Activated naive CD4-positive, alpha-beta T cell treated with anti-CD3 and anti-CD28 coated beads, Interleukin-2, amount 50 U/mL, for 24 hours (primary cell): Measurements from ENCODE around the gene SOX10.
A peak's percentile ranks its signal among the peaks of the same experiment; 100 is the strongest.
"Not testable (repeated sequence)": the region's sequence is repeated elsewhere in the genome, so short reads cannot be mapped to it uniquely, and the experiment has no call there.

ENCODE experiments used
- H3K27ac Mint-ChIP-seq: one replicate; pipeline ENCODE4 v1.8.0; 2021; ENCODE audit warnings: mild to moderate bottlenecking, mixed read lengths
- H3K27me3 Mint-ChIP-seq: one replicate; pipeline ENCODE4 v1.8.0; 2021; ENCODE audit warnings: mixed read lengths
- H3K36me3 Mint-ChIP-seq: one replicate; pipeline ENCODE4 v1.8.0; 2021; ENCODE audit warnings: mixed read lengths
- H3K4me1 Mint-ChIP-seq: one replicate; pipeline ENCODE4 v1.8.0; 2021; ENCODE audit warnings: mixed read lengths
- H3K4me3 Mint-ChIP-seq: one replicate; pipeline ENCODE4 v1.8.0; 2021; ENCODE audit warnings: mild to moderate bottlenecking, mixed read lengths
- H3K9me3 Mint-ChIP-seq: one replicate; pipeline ENCODE4 v1.8.0; 2021; ENCODE audit warnings: mixed read lengths

SOX10 gene

DNA sequence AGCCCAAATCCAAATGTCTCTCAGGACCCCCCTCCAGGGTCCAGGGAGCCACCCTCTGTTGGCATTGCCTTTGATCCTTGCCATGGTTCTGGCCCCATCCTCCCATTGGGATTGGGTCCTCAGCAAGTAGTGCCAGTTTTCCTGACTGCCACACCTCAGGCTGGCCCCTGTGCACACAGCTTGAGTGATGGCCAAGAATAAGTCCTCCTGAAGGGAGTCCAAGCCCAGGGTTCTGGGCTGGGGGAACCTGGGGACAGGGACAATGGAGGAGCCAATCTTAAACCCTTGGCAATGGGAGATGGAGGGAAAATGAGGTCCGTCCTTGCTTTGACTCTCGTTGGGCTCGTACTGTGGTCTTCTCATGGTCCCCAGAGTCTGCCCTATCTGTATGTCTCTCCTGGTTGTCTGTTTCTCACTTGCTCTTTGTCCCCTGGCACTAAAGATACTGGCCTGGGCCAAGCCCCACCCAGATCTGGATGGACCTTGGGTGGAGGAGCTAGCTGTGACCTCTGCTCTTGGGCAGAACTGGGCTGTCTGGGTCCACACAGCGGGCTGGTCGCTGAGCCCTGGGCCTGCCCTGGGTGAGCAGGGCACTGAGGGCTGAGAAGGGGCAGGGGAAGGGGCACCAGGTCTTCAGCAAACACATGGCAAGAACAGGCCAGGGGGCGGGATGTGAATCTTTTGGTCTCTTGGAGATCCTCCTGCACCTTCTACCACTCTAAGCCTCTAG, 2.9 kb downstream of the SOX10 start:
- Mint-ChIP-seq H3K27me3 (no peaks in the 10 kb centered on the region), H3K4me3 (no peak overlapping the region), H3K36me3 (no peaks in the 10 kb centered on the region), H3K4me1 (no peaks in the 10 kb centered on the region), H3K27ac (no peak overlapping the region), H3K9me3 (no peaks in the 10 kb centered on the region)

DNA sequence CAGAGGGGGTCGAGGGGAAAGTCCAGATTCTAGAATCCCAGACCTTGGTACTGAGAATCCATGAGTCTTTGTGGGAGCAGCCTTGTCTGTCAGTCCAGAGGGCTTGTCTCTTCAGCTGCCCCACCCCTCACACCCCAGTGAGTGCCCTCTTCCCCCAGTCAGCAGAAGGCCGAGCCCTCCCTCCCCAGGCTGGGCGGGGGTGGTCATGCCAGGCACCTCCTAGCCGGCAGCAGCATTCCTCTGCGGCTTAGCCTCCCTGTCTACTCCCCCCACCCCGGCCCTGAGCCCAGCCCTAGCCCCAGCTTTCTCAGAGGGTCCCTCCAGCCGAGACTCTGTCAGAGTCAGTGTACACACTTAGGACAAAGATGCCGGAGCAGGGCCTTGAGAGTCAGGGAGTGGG, 4.6 kb downstream of the SOX10 start:
- Mint-ChIP-seq H3K9me3 (no peaks in the 10 kb centered on the region), H3K27ac (no peak overlapping the region), H3K4me3 (no peak overlapping the region), H3K27me3 (no peaks in the 10 kb centered on the region), H3K4me1 (no peaks in the 10 kb centered on the region), H3K36me3 (peaks cover 3% of the 10 kb centered on the region)

GRCh38 chr22:37976547-37976946, 7.8 kb downstream of the SOX10 start:
- Mint-ChIP-seq H3K4me1 (no peaks in the 10 kb centered on the region), H3K27ac (no peak overlapping the region), H3K9me3 (no peaks in the 10 kb centered on the region), H3K4me3 (no peak overlapping the region), H3K36me3 (peaks cover 3% of the 10 kb centered on the region), H3K27me3 (no peaks in the 10 kb centered on the region)

GRCh38 chr22:37976022-37976421, 8.3 kb downstream of the SOX10 start:
- not testable (repeated sequence) for H3K36me3 Mint-ChIP-seq, H3K9me3 Mint-ChIP-seq, H3K4me1 Mint-ChIP-seq, H3K4me3 Mint-ChIP-seq, H3K27me3 Mint-ChIP-seq, H3K27ac Mint-ChIP-seq

DNA sequence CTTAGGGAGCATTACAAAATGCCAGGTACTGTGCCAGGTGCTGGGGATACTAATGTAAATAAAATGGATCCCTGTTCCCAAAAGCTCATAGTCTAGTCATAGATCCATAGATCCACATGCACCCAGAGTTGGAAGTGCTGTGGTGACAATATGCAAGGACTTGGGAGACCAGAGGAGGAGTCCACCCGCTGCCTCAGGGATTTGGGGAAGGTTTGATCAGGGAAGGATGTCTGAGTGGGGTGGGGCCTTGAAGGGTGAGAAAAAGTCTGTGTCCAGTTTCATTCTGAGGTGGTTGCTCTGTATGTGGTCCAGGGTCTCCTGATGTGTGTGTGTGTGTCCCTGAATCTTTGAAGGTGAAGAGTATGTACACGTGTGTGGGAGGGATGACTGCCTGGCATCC, 9.2 kb downstream of the SOX10 start:
- H3K4me3 Mint-ChIP-seq, result no peak overlapping the region
- H3K36me3 Mint-ChIP-seq, result peaks cover 3% of the 10 kb centered on the region
- H3K9me3 Mint-ChIP-seq, result no peaks in the 10 kb centered on the region
- no peaks in the 10 kb centered on the region for H3K4me1 Mint-ChIP-seq
- H3K27ac Mint-ChIP-seq, result no peak overlapping the region
- no peaks in the 10 kb centered on the region for H3K27me3 Mint-ChIP-seq

DNA sequence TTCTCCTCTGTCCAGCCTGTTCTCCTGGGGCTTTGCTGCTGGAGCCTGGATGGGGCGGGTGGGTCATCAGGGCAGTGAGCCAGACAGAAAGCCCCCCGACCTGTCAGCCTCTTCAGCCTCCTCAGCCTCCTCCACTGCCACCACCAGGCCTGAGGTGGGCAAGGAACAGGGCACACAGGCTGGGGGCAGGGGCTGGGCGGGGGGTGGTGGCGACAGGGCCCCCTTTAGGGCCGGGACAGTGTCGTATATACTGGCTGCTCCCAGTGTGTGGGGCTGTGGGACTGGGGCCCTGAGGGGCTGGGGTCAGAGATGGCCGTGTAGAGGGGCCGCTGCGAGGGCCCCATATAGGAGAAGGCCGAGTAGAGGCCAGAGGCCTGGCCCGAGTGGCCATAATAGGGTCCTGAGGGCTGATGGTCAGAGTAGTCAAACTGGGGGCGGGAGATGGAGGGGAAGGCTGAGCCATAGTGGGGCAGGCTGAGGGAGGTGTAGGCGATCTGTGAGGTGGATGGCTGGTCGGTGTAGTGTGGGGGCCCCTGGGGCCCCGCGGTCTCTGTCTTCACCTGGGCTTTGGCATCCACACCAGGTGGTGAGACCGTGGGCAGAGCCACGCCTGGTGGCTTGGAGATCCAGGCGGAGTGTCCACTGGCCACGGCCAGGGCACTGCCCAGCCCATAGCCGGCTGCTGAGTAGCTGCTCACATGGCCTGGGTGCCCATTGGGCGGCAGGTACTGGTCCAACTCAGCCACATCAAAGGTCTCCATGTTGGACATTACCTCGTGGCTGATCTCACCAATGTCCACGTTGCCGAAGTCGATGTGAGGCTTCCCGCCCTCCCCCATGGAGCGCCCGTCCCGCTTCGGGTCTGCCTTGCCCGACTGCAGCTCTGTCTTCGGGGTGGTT, 10.8 kb downstream of the SOX10 start:
- peaks cover 7% of the 10 kb centered on the region for H3K36me3 Mint-ChIP-seq
- H3K4me1 Mint-ChIP-seq, result no peaks in the 10 kb centered on the region
- no peaks in the 10 kb centered on the region for H3K9me3 Mint-ChIP-seq
- no peak overlapping the region for H3K4me3 Mint-ChIP-seq
- no peaks in the 10 kb centered on the region for H3K27me3 Mint-ChIP-seq
- no peak overlapping the region for H3K27ac Mint-ChIP-seq

- no peak overlapping the region for H3K27ac Mint-ChIP-seq
- no peaks in the 10 kb centered on the region for H3K9me3 Mint-ChIP-seq
- H3K27me3 Mint-ChIP-seq, result no peaks in the 10 kb centered on the region
- H3K36me3 Mint-ChIP-seq, result peaks cover 10% of the 10 kb centered on the region
- no peaks in the 10 kb centered on the region for H3K4me1 Mint-ChIP-seq
- H3K4me3 Mint-ChIP-seq, result no peak overlapping the region
These were observed 11.8 kb downstream of the SOX10 start for GRCh38 chr22:37972527-37972926.

DNA sequence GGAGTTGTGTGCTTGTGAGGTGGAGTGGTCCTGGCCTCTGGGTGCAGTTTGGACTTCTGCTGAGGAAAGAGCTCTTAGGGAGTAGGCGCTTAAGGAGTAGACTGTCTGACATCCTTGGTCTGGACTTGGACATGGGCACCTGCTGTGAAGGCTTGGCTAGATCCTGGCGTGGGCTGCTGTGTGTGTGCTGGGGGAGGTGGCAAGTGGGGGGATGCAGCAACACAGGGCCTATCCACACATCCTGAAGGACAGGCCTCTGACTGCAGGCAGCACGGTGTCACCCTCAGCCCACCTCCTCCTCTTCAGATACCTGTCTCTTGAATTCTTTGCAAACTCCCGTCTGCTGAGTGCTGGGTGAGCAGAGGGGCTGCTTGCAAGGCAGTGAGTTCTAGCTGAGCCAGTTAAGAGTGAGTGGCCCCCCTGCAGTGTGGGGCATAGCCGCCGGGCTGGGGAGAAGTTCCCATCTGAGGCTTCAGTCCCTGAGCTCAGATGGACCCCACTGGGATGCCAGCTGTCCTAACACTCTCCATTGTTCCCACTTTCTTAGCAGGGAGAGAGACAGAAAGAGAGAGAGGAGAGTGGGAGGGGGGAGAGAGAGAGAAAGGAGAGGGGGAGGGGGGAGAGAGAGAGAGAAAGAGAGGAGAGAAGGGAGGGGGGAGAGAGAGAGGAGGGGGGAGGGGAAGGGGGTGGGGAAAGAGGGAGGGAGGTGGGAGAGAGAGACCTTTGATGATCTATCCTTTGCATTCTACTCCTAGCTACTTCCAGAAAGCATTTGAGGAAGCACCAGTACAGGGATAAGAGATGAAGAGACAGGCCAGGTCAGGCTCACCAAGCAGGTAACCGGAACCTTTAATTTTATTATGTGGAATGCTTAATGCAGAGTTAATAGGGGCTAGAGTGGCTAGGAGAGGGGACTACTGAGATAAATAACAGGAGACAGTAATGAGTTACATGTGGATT, 12.6 kb downstream of the SOX10 start:
- Mint-ChIP-seq H3K9me3 (no peaks in the 10 kb centered on the region), H3K4me3 (no peak overlapping the region), H3K27me3 (no peaks in the 10 kb centered on the region), H3K4me1 (no peaks in the 10 kb centered on the region), H3K36me3 (peaks cover 10% of the 10 kb centered on the region), H3K27ac (no peak overlapping the region)

- Mint-ChIP-seq H3K9me3 (no peaks in the 10 kb centered on the region), H3K36me3 (peaks cover 11% of the 10 kb centered on the region), H3K4me1 (no peaks in the 10 kb centered on the region), H3K27me3 (no peaks in the 10 kb centered on the region), H3K27ac (no peak overlapping the region), H3K4me3 (no peak overlapping the region)
These were observed 13.5 kb downstream of the SOX10 start for GRCh38 chr22:37970864-37971263.

- H3K27ac Mint-ChIP-seq, result no peak overlapping the region
- peaks cover 15% of the 10 kb centered on the region for H3K36me3 Mint-ChIP-seq
- H3K27me3 Mint-ChIP-seq, result no peaks in the 10 kb centered on the region
- no peaks in the 10 kb centered on the region for H3K9me3 Mint-ChIP-seq
- no peak overlapping the region for H3K4me3 Mint-ChIP-seq
- H3K4me1 Mint-ChIP-seq, result peaks cover 6% of the 10 kb centered on the region
These were observed 15.7 kb downstream of the SOX10 start for GRCh38 chr22:37968452-37969251.

DNA sequence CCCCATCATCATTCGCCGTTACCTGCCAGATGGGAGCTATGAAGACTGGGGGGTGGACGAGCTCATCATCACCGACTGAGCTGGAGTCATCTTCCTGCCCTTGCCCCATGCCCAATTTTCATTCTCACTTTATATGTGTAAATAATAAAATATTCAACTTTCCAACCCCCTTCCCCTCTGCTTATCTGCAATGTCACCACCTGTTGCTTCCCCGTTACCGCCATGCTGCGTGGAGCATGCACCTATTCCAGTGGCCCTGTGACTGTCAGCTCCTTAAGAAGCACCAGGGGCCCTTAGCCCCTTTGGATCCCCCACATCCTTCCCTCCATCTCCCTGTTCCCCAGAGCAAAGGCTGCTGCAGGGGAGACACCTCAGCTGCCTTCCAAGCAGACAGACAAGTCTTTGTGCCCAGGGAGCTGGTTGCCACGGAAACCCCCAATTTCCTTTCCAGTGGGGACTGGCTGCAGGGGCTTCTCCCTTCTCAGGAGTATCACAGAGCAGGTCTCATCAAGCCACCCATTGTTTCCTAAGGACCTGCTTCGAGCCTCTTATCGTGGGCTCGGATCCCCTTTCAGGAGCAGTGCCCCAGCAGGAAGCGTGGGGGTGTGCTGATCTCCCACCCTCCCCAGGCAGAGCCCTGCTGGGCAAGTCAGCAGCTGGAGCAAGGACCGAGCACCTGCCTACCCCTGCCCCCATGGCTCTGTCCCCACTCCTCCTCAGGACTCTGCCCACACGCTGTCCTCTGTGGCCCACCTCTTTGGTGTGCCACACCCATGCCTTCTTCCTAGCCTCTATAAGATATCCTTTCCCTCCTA, 16.5 kb downstream of the SOX10 start:
- Mint-ChIP-seq H3K27me3 (no peaks in the 10 kb centered on the region), H3K9me3 (no peaks in the 10 kb centered on the region), H3K36me3 (peaks cover 15% of the 10 kb centered on the region), H3K27ac (peak overlapping the region; percentile 4), H3K4me1 (peaks cover 6% of the 10 kb centered on the region), H3K4me3 (no peak overlapping the region)

GRCh38 chr22:37967147-37967546, 17.2 kb downstream of the SOX10 start:
- no peaks in the 10 kb centered on the region for H3K9me3 Mint-ChIP-seq
- no peak overlapping the region for H3K27ac Mint-ChIP-seq
- peaks cover 17% of the 10 kb centered on the region for H3K36me3 Mint-ChIP-seq
- no peaks in the 10 kb centered on the region for H3K27me3 Mint-ChIP-seq
- H3K4me1 Mint-ChIP-seq, result peaks cover 6% of the 10 kb centered on the region
- H3K4me3 Mint-ChIP-seq, result no peak overlapping the region

GRCh38 chr22:37965940-37966664, 18.3 kb downstream of the SOX10 start:
- Mint-ChIP-seq H3K4me1 (peaks cover 6% of the 10 kb centered on the region), H3K4me3 (no peak overlapping the region), H3K27ac (no peak overlapping the region), H3K36me3 (peaks cover 23% of the 10 kb centered on the region), H3K27me3 (no peaks in the 10 kb centered on the region), H3K9me3 (no peaks in the 10 kb centered on the region)

GRCh38 chr22:37961062-37961461, 23.3 kb downstream of the SOX10 start:
- Mint-ChIP-seq H3K36me3 (peaks cover 34% of the 10 kb centered on the region), H3K4me1 (peaks cover 25% of the 10 kb centered on the region), H3K27ac (no peak overlapping the region), H3K27me3 (no peaks in the 10 kb centered on the region), H3K4me3 (no peak overlapping the region), H3K9me3 (no peaks in the 10 kb centered on the region)
